ENCODE measurements around the gene USP17L5. TPM values are rescaled to one million over a fixed set of nuclear protein-coding genes. Genes with fewer than 3 reads are reported as not detected.

Gene USP17L5
- total RNA-seq, 2 donors from 2014 or later, result not detected

Other genes with a start within 250 kb of the USP17L5 start
- not detected for gene FAM90A26, start 169.0 kb upstream of the USP17L5 start, total RNA-seq
- not detected for gene USP17L10, start 128.7 kb upstream of the USP17L5 start, total RNA-seq
- gene USP17L11, start 124.0 kb upstream of the USP17L5 start, total RNA-seq, result not detected
- gene USP17L12, start 119.3 kb upstream of the USP17L5 start, total RNA-seq, result not detected
- gene USP17L13, start 114.5 kb upstream of the USP17L5 start, total RNA-seq, result not detected
- gene USP17L15, start 105.0 kb upstream of the USP17L5 start, total RNA-seq, result not detected
- gene USP17L17, start 95.5 kb upstream of the USP17L5 start, total RNA-seq, result not detected
- gene USP17L18, start 90.8 kb upstream of the USP17L5 start, total RNA-seq, result not detected
- gene USP17L19, start 86.0 kb upstream of the USP17L5 start, total RNA-seq, result not detected
- gene USP17L20, start 81.3 kb upstream of the USP17L5 start, total RNA-seq, result not detected
- not detected for gene USP17L21, start 76.5 kb upstream of the USP17L5 start, total RNA-seq
- gene USP17L22, start 71.8 kb upstream of the USP17L5 start, total RNA-seq, result not detected
- not detected for gene USP17L24, start 14.2 kb upstream of the USP17L5 start, total RNA-seq
- not detected for gene USP17L25, start 9.5 kb upstream of the USP17L5 start, total RNA-seq
- gene USP17L26, start 4.7 kb upstream of the USP17L5 start, total RNA-seq, result not detected
- gene USP17L27, start 4.7 kb downstream of the USP17L5 start, total RNA-seq, result not detected
- not detected for gene USP17L28, start 9.5 kb downstream of the USP17L5 start, total RNA-seq
- gene USP17L29, start 14.2 kb downstream of the USP17L5 start, total RNA-seq, result not detected
- not detected for gene USP17L30, start 23.7 kb downstream of the USP17L5 start, total RNA-seq
- gene DEFB131A, start 105.0 kb downstream of the USP17L5 start, total RNA-seq, result not detected